SH-SY5Y (cell line): ENCODE results near the gene DCLK1.

Experiments used
- GATA2 ChIP-seq: IDR thresholded peaks from 2 replicates; pipeline ENCODE4 v1.6.1; 2011; ENCODE audit warnings: mild to moderate bottlenecking, low read depth, low read length
- GATA3 ChIP-seq: IDR thresholded peaks from 2 replicates; pipeline ENCODE4 v1.6.1; 2011; ENCODE audit warnings: low read depth, mild to moderate bottlenecking, low read length, moderate library complexity

The DCLK1 gene

DNA sequence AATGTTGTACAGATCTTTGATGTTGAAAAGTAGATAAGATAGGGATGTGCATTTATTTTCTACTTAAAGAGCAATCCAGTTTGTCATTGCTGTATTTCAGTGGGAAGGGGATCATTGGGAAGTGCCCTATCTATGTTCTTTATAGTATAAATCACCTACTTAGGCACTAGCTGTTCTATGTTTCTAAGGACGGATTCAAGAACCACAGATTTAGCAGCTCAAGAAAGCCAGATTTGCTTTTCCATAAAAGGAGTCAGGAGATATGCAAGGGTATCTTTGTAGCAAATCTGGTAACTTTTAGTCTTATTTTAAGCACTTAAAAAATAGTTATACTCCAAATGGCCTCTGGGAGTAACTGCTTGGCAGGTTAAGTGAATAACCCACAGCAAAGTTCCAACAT, 23.7 kb downstream of the DCLK1 start:
- no peak for TF ChIP-seq GATA2
- no peak for TF ChIP-seq GATA3

DNA sequence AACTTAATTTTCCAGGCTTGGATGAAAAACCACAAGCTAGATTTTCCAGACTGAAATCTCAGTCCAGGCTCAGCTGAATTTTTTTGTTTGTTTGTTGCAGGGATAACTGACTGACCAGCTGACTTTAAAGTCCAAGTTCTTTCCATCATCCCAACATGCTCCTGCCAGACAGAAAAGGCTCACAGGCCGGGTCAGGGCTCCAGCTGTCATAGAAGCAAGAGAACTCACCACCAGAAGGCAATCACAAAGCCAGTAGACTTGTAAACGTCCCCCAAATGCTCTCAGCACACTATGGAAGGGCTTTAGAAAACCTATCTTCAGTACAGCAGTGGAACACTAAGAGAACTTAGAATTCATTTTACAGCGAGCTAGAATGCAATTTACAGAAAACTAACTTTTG, 25.5 kb downstream of the DCLK1 start:
- TF ChIP-seq GATA2 (no peak), GATA3 (no peak)

DNA sequence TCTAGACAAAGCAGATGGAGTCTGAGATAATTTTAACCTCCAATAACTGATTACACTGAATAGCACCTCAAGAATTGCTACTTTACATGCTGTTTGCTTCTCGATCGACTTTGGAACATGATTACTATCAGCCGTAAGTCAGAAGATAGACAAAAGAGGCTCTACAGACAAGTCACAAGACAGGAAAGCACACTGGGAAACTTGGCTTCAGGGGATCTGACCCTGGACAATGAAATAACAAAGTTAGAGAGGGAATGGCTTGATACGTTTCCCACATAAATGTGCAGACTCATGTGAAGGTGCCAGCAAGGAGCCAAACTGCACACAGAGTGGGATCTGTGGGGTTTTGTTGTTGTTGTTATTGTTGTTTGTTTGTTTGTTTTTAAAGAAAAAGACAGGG, 28.5 kb downstream of the DCLK1 start:
- no peak for TF ChIP-seq GATA3
- no peak for TF ChIP-seq GATA2

- peak; percentile 57; the same call in 1 of the 2 replicates for TF ChIP-seq GATA3
- peak; percentile 86 for TF ChIP-seq GATA2
Measured at GRCh38 chr13:36101157-36101556, 30.0 kb downstream of the DCLK1 start.

GRCh38 chr13:36098080-36098479, 33.1 kb downstream of the DCLK1 start:
- TF ChIP-seq GATA2 (peak; percentile 25; the same call in 1 of the 2 replicates), GATA3 (no peak)

GRCh38 chr13:36096461-36097416, 34.4 kb downstream of the DCLK1 start:
- TF ChIP-seq GATA3: no peak
- no peak for TF ChIP-seq GATA2

GRCh38 chr13:36094478-36094877, 36.7 kb downstream of the DCLK1 start:
- TF ChIP-seq GATA3 (no peak), GATA2 (no peak)

DNA sequence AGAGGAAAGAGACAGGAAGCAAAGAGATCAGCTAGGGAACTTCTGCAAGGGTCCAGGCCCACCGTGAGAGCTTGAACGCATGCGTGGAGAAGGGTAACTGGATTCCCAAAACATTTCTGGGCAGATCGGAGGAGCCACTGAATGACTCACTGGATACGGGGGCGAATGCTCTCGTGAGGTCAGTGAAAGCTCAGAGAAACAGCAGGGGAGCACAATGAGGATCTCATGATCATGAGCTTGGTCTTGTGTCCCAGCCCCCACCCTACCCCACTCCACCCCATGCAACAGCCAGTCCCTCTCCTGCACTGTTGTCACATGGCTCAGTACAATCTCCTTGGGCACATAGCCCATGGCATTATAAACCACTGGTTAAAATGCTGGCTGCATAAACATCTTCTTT, 40.6 kb downstream of the DCLK1 start:
- TF ChIP-seq GATA3 (no peak), GATA2 (no peak)

DNA sequence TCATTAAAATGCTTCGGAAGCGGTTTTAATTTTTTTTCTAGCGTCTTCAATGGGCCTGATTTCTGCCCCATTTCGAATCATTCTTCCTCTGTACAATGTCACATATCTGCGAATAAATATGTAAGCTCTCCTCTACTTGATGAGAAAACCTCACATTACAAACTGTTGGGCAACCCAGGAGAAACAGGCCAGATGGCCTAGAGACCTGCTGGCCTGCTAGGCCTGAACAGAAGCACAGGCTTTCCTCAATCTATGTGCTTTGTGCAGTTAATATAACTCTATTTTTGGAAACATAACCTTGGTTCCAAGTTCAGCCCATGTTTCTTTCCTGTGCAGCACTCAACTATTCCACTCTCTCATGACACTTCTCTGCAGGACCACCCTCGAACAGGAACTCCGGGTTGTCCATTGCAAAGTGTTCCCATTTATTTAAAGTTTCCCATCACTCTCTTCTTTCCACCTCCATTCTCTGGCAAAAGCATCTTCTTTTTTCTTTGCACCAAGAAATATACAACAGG, 42.0 kb downstream of the DCLK1 start:
- TF ChIP-seq GATA3 (no peak), GATA2 (no peak)

GRCh38 chr13:36088463-36088862, 42.7 kb downstream of the DCLK1 start:
- no peak for TF ChIP-seq GATA3
- no peak for TF ChIP-seq GATA2

GRCh38 chr13:36088001-36088400, 43.2 kb downstream of the DCLK1 start:
- TF ChIP-seq GATA3 (no peak), GATA2 (no peak)

- TF ChIP-seq GATA3 (no peak), GATA2 (no peak)
Measured at GRCh38 chr13:36086117-36086516, 45.1 kb downstream of the DCLK1 start.

DNA sequence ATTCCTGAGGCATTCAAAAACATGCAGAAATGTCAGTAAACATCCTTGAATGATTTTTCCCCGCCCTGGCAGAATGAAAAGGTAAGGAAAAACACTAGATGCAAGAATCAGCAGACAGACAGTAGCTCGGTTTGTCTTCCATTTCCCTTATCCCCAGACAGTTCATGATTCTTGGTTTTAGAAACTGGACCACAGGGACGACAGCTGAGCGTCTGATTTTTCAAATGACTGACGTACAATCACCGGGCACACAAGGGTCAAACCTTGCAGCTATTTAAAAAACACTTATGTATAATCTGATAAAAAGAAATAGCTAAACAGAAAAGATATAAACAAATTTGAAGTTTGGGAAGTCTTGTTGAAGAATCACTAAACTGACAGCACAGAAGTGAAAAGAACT, 47.1 kb downstream of the DCLK1 start:
- TF ChIP-seq GATA2: no peak
- TF ChIP-seq GATA3: no peak

GRCh38 chr13:36082806-36083205, 48.4 kb downstream of the DCLK1 start:
- TF ChIP-seq GATA2 (no peak), GATA3 (no peak)

GRCh38 chr13:36082396-36082795, 48.8 kb downstream of the DCLK1 start:
- TF ChIP-seq GATA2 (no peak), GATA3 (no peak)
